CD4-positive, alpha-beta T cell (primary cell): Measurements from ENCODE around the gene DDA1. TPM values are rescaled to one million over a fixed set of nuclear protein-coding genes. Genes with fewer than 3 reads are reported as not detected.

Source experiments
- ATAC-seq: fragments of 200-7000 bp; cut with Tn5 transposase; one replicate; pipeline ENCODE4 v1.10.0; 2022; ENCODE audit warnings: mild to moderate bottlenecking; ENCODE audit not compliant: poor library complexity
- CTCF ChIA-PET: fragments of 350-600 bp; sonication (Branson Sonifier 250); formaldehyde crosslinking; loops from one replicate; lab custom pipeline; 2021; ENCODE audit warnings: antibody characterized with exemption, inconsistent platforms; lab: Charles Lee
- POLR2A ChIA-PET: fragments of 350-600 bp; sonication (Branson Sonifier 250); formaldehyde crosslinking; loops from one replicate; lab custom pipeline; 2021; ENCODE audit warnings: antibody characterized with exemption, inconsistent platforms; lab: Charles Lee
- DNase-seq, 14 experiments: peaks; one replicate each; pipeline ENCODE4 v3.0.0-alpha.2; 2013 to 2020; ENCODE audit warnings: mixed read lengths in 2 of 14
- H3K27ac ChIP-seq, 2 donors: one replicate each; pipeline versions ENCODE4 v1.5.1 to v1.7.0; 2013; ENCODE audit warnings: low read length in 2 of 2, low read depth in 1 of 2, mild to moderate bottlenecking in 1 of 2
- H3K27me3 ChIP-seq, 2 experiments: 1 replicate in 1 of 2; 2 replicates in 1 of 2; pipeline versions ENCODE4 v1.6.1 to v1.7.0; 2013; ENCODE audit warnings: low read length in 2 of 2, control low read depth in 1 of 2, mild to moderate bottlenecking in 1 of 2, moderate library complexity in 1 of 2; ENCODE audit not compliant: insufficient read depth in 2 of 2, control insufficient read depth in 1 of 2
- H3K36me3 ChIP-seq: one replicate; pipeline ENCODE4 v1.6.1; 2013; ENCODE audit warnings: low read length, control low read depth; ENCODE audit not compliant: insufficient read depth
- H3K4me1 ChIP-seq: one replicate; pipeline ENCODE4 v1.6.1; 2013; ENCODE audit warnings: low read length, control low read depth; ENCODE audit not compliant: insufficient read depth
- H3K4me3 ChIP-seq: one replicate; pipeline ENCODE4 v1.5.1; 2013; ENCODE audit warnings: mild to moderate bottlenecking, low read length, moderate library complexity
- H3K9me3 ChIP-seq, 2 experiments: 1 replicate in 1 of 2; 2 replicates in 1 of 2; pipeline versions ENCODE4 v1.6.1 to v1.7.0; 2013; ENCODE audit warnings: low read length in 2 of 2, mild to moderate bottlenecking in 2 of 2, control low read depth in 1 of 2, moderate library complexity in 1 of 2; ENCODE audit not compliant: control insufficient read depth in 1 of 2, insufficient read depth in 1 of 2
- H3K27ac Mint-ChIP-seq: one replicate; pipeline ENCODE4 v1.8.0; 2020; ENCODE audit warnings: mixed read lengths
- H3K27me3 Mint-ChIP-seq: one replicate; pipeline ENCODE4 v1.8.0; 2021; ENCODE audit warnings: mixed read lengths
- H3K36me3 Mint-ChIP-seq: one replicate; pipeline ENCODE4 v1.8.0; 2021; ENCODE audit warnings: low read depth, mixed read lengths
- H3K4me1 Mint-ChIP-seq: one replicate; pipeline ENCODE4 v1.8.0; 2021; ENCODE audit warnings: low read depth, mixed read lengths
- H3K4me3 Mint-ChIP-seq: one replicate; pipeline ENCODE4 v1.8.0; 2020; ENCODE audit warnings: mild to moderate bottlenecking, mixed read lengths
- H3K9me3 Mint-ChIP-seq: one replicate; pipeline ENCODE4 v1.8.0; 2020; ENCODE audit warnings: mixed read lengths
- intact Hi-C, 2 experiments: fragments of 100-400 bp; cut with DNase I in 1 of 2; cut with micrococcal nuclease in 1 of 2; formaldehyde crosslinking; loops; one replicate each; pipeline versions ENCODE4 v1.15.1 to v1.9.0; 2023 to 2025; cut with DNase I, micrococcal nuclease
- total RNA-seq, 174 experiments: library from RNA in 2 of 174; stranded (reverse) in 2 of 174; gene quantifications; one replicate each; pipeline ENCODE4 v1.2.3 and lab custom pipeline; 2021 to 2026
- TF ChIP-seq, protein P1 (sequence below): fragments of 200-600 bp; IDR thresholded peaks from one replicate; pipeline ENCODE4 v1.8.0; 2022; ENCODE audit warnings: antibody characterized with exemption, mild to moderate bottlenecking

DDA1 gene
- total RNA-seq, 2 experiments from 2014 or later = 41.4 to 43.4 TPM

- CTCF ChIA-PET = interaction anchor here (2.2 to 3.5 kb wide), 2 partner anchors 21 to 34 kb away, joined by 10 to 13 read pairs; partner anchors contain the start of gene MRPL34
- no peak overlapping the region for H3K27ac Mint-ChIP-seq
Observed at GRCh38 chr19:17325881-17326594, 16.7 kb downstream of the DDA1 start.

DNA sequence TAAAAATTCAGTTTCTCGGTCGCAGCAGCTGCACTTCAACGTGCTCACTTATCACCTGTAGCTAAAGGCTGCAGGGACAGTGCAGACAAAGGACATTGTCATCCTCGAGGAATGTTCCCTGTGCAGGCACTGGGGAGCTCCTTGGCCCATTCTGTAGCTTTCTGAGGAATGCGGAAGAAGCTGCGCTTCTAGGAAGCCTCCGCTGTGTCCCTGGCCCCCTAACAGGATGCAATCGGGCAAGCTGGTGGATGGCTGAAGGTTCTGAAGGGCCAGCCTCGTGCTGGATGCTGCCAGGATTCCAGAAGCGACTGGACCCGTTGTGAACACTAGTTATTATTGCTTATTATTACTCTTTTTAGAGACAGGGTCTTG, 17.2 kb downstream of the DDA1 start:
- no peak overlapping the region for H3K4me3 ChIP-seq
- intact Hi-C loops = no loop called here
- Mint-ChIP-seq H3K27ac (no peak overlapping the region), H3K4me3 (peak overlapping the region; percentile 63), H3K4me1 (peaks cover 15% of the 10 kb centered on the region), H3K9me3 (no peaks in the 10 kb centered on the region), H3K36me3 (peaks cover 8% of the 10 kb centered on the region), H3K27me3 (no peaks in the 10 kb centered on the region)
- no peaks in the 10 kb centered on the region for H3K27me3 ChIP-seq
- peaks cover 28% of the 10 kb centered on the region for H3K4me1 ChIP-seq
- H3K9me3 ChIP-seq = peaks cover 0 to 7% of the 10 kb centered on the region in 2 experiments
- DNase-seq = peak in 1 of 14 experiments; percentile 17
- POLR2A ChIA-PET = interaction anchor here (1.6 kb wide), 1 partner anchor 17 kb away, joined by 4 read pairs; the partner anchor contains the start of gene DDA1
- TF ChIP-seq, protein P1, sequence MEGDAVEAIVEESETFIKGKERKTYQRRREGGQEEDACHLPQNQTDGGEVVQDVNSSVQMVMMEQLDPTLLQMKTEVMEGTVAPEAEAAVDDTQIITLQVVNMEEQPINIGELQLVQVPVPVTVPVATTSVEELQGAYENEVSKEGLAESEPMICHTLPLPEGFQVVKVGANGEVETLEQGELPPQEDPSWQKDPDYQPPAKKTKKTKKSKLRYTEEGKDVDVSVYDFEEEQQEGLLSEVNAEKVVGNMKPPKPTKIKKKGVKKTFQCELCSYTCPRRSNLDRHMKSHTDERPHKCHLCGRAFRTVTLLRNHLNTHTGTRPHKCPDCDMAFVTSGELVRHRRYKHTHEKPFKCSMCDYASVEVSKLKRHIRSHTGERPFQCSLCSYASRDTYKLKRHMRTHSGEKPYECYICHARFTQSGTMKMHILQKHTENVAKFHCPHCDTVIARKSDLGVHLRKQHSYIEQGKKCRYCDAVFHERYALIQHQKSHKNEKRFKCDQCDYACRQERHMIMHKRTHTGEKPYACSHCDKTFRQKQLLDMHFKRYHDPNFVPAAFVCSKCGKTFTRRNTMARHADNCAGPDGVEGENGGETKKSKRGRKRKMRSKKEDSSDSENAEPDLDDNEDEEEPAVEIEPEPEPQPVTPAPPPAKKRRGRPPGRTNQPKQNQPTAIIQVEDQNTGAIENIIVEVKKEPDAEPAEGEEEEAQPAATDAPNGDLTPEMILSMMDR = no peak
- CTCF ChIA-PET = interaction anchor here (2.2 to 3.5 kb wide), 2 partner anchors 21 to 34 kb away, joined by 10 to 13 read pairs; partner anchors contain the start of gene MRPL34
- ATAC-seq = no peak
- no peak overlapping the region for H3K27ac ChIP-seq
- H3K36me3 ChIP-seq = peaks cover 3% of the 10 kb centered on the region

More at GRCh38 chr19:17325881-17326594, 16.7 kb downstream of the DDA1 start:
- Histone ChIP-seq H3K36me3 (peaks cover 7% of the 10 kb centered on the region), H3K27me3 (no peaks in the 10 kb centered on the region), H3K9me3 (peaks cover 0 to 7% of the 10 kb centered on the region in 2 experiments), H3K4me3 (no peak overlapping the region), H3K4me1 (peaks cover 28% of the 10 kb centered on the region), H3K27ac (no peak overlapping the region)
- TF ChIP-seq, protein P1 = no peak
- peak overlapping the region; percentile 63 for H3K4me3 Mint-ChIP-seq
- intact Hi-C loops = no loop called here
- H3K27me3 Mint-ChIP-seq = no peaks in the 10 kb centered on the region
- no peaks in the 10 kb centered on the region for H3K9me3 Mint-ChIP-seq
- H3K4me1 Mint-ChIP-seq = peaks cover 15% of the 10 kb centered on the region
- no peak for ATAC-seq
- peaks cover 8% of the 10 kb centered on the region for H3K36me3 Mint-ChIP-seq
- no peak for DNase-seq
- POLR2A ChIA-PET = interaction anchor here (1.6 kb wide), 1 partner anchor 17 kb away, joined by 4 read pairs; the partner anchor contains the start of gene DDA1

GRCh38 chr19:17327068-17327653, 17.8 kb downstream of the DDA1 start:
- Mint-ChIP-seq H3K36me3 (peaks cover 7% of the 10 kb centered on the region), H3K27ac (no peak overlapping the region), H3K4me3 (peak overlapping the region; percentile 63), H3K4me1 (peaks cover 15% of the 10 kb centered on the region), H3K9me3 (no peaks in the 10 kb centered on the region), H3K27me3 (no peaks in the 10 kb centered on the region)
- peak in 1 of 14 experiments; percentile 41 for DNase-seq
- intact Hi-C loops = no loop called here
- CTCF ChIA-PET = interaction anchor here (2.2 to 3.5 kb wide), 2 partner anchors 22 to 35 kb away, joined by 10 to 13 read pairs; partner anchors contain the start of gene MRPL34
- ATAC-seq = no peak
- Histone ChIP-seq H3K27me3 (no peaks in the 10 kb centered on the region), H3K27ac (no peak overlapping the region), H3K9me3 (peaks cover 0 to 7% of the 10 kb centered on the region in 2 experiments), H3K4me1 (peaks cover 28% of the 10 kb centered on the region), H3K36me3 (no peaks in the 10 kb centered on the region), H3K4me3 (no peak overlapping the region)
- POLR2A ChIA-PET = interaction anchor here (1.8 kb wide), 1 partner anchor 21 kb away, joined by 9 read pairs; the partner anchor contains the start of gene MRPL34
- TF ChIP-seq, protein P1 = no peak
